ENCODE results near the gene FRMD4B. TPM values are rescaled to one million over a fixed set of nuclear protein-coding genes. Genes with fewer than 3 reads are reported as not detected.
"Not testable (repeated sequence)": the region's sequence is repeated elsewhere in the genome, so short reads cannot be mapped to it uniquely, and the experiment has no call there.

Gene FRMD4B
- polyA plus RNA-seq, 5 donors = 52.6 to 80.2 (median 73.4) TPM

GRCh38 chr3:69324362-69325025, 61.4 kb downstream of the FRMD4B start:
- no peak for DNase-seq

GRCh38 chr3:69323941-69324340, 61.9 kb downstream of the FRMD4B start:
- no peak for DNase-seq

- DNase-seq = not testable (repeated sequence)
Observed at GRCh38 chr3:69322512-69322911, 63.4 kb downstream of the FRMD4B start.

- no peak for DNase-seq
Observed at GRCh38 chr3:69322158-69322509, 63.8 kb downstream of the FRMD4B start.

- DNase-seq = no peak
Observed at GRCh38 chr3:69321301-69322157, 64.4 kb downstream of the FRMD4B start.

GRCh38 chr3:69320871-69321271, 65.0 kb downstream of the FRMD4B start:
- peak; percentile 44 to 57 for DNase-seq

GRCh38 chr3:69319652-69320051, 66.2 kb downstream of the FRMD4B start:
- no peak for DNase-seq

- no peak for DNase-seq
Observed at GRCh38 chr3:69318410-69318809, 67.5 kb downstream of the FRMD4B start.

GRCh38 chr3:69313251-69313650, 72.6 kb downstream of the FRMD4B start:
- DNase-seq = no peak

- DNase-seq = no peak
Observed at GRCh38 chr3:69309814-69310213, 76.1 kb downstream of the FRMD4B start.

GRCh38 chr3:69306239-69307185, 79.4 kb downstream of the FRMD4B start:
- peak; percentile 83 to 85 for DNase-seq

GRCh38 chr3:69305011-69305410, 80.9 kb downstream of the FRMD4B start:
- DNase-seq = no peak

- DNase-seq = no peak
Observed at GRCh38 chr3:69304396-69304795, 81.5 kb downstream of the FRMD4B start.

- DNase-seq = no peak
Observed at GRCh38 chr3:69300296-69300695, 85.6 kb downstream of the FRMD4B start.

- no peak for DNase-seq
Observed at GRCh38 chr3:69299344-69299743, 86.5 kb downstream of the FRMD4B start.

- DNase-seq = no peak
Observed at GRCh38 chr3:69297501-69297900, 88.4 kb downstream of the FRMD4B start.

- DNase-seq = no peak
Observed at GRCh38 chr3:69296995-69297394, 88.9 kb downstream of the FRMD4B start.

GRCh38 chr3:69294014-69294766, 91.7 kb downstream of the FRMD4B start:
- DNase-seq = no peak

GRCh38 chr3:69292959-69293574, 92.8 kb downstream of the FRMD4B start:
- no peak for DNase-seq

GRCh38 chr3:69292185-69292584, 93.7 kb downstream of the FRMD4B start:
- DNase-seq = no peak

GRCh38 chr3:69290430-69290829, 95.5 kb downstream of the FRMD4B start:
- no peak for DNase-seq
